Measurements from ENCODE around the gene LRMDA. TPM values are rescaled to one million over a fixed set of nuclear protein-coding genes. Genes with fewer than 3 reads are reported as not detected.

Gene LRMDA
- total and polyA plus RNA-seq, 2 of the 13 experiments (the other 11 are each of a cell fraction or from before 2014, with no cell fraction given), result 13.4 to 22.0 TPM

GRCh38 chr10:75929630-75930161, 498.3 kb downstream of the LRMDA start (continued):
- TF ChIP-seq PLSCR1 (CRISPR knock-in tag; IDR thresholded peaks at IDR 0.05; ENCODE audit: borderline replicate concordance) (no peak), GTF2F1 (IDR thresholded peaks at IDR 0.05; ENCODE audit: low read length) (no peak), SRF (IDR thresholded peaks at IDR 0.05; ENCODE audit: low read depth, low read length) (no peak), FOXP1 (IDR thresholded peaks at IDR 0.05) (no peak), FOXP1 (CRISPR knock-in tag; IDR thresholded peaks at IDR 0.05) (no peak), ATF1 (CRISPR knock-in tag; IDR thresholded peaks at IDR 0.05) (no peak)

- H3K27me3 ChIP-seq (ENCODE audit: control insufficient read depth in 1 of 2, insufficient read depth in 2 of 2, low read length in 2 of 2), result no peaks in the 10 kb centered on the region
- no peaks in the 10 kb centered on the region for H3K36me3 ChIP-seq (replicated peaks in 1 of 2; ENCODE audit: control insufficient read depth in 1 of 2, insufficient read depth in 2 of 2, low read length in 2 of 2)
- CTCF ChIA-PET (ENCODE audit: low intra/inter-chr PET ratio, low total read pairs), result no interaction called here
- H3K27ac ChIP-seq (ENCODE audit: extremely low read length, insufficient read depth, low read length), result no peak overlapping the region
- 0 out of 2 replicates have a peak, but pooled peaks cover 5% of the 10 kb centered on the region for H3K4me1 ChIP-seq (ENCODE audit: insufficient read depth, low read length)
- in situ Hi-C loops (cut with HindIII; ENCODE audit: extremely low pct_ligation_motif_present, low pct_unique_long_range_greater_than_20kb), result no loop called here
- DNase-seq (ENCODE audit: low spot score) (no peak), ATAC-seq (no peak), FAIRE-seq (no peak)
- H3K4me2 ChIP-seq (ENCODE audit: low read depth, low read length), result no peak overlapping the region
- no peaks in the 10 kb centered on the region for H4K20me1 ChIP-seq (ENCODE audit: insufficient read depth, low read length)
- no TSS peak for BruUV-seq (replicated peaks)
- no peak overlapping the region for H3K4me3 ChIP-seq (replicated peaks in 1 of 3; ENCODE audit: insufficient read depth in 1 of 3, low read depth in 2 of 3, low read length in 3 of 3)
- no peaks in the 10 kb centered on the region for H3K9me3 ChIP-seq (ENCODE audit: low read length)
- POLR2A ChIA-PET, result no interaction called here
- H2AFZ ChIP-seq (ENCODE audit: low read length), result no peak overlapping the region
- H3K79me2 ChIP-seq (ENCODE audit: insufficient read depth, low read length), result no peaks in the 10 kb centered on the region
- WGBS (ENCODE audit: low lambda C conversion rate), result 92% methylated on average over 3 of the region's 3 CpGs
- no peak overlapping the region for H3K9ac ChIP-seq (ENCODE audit: insufficient read depth, low read depth, low read length)
- TF ChIP-seq ZBTB3 (CRISPR knock-in tag; IDR thresholded peaks at IDR 0.05; ENCODE audit: borderline replicate concordance, low read depth), result no peak
- TF ChIP-seq ZNF180 (CRISPR knock-in tag; IDR thresholded peaks at IDR 0.05; ENCODE audit: borderline replicate concordance, low read depth), result no peak
- no peak for TF ChIP-seq NONO (IDR thresholded peaks at IDR 0.05)
- no peak for TF ChIP-seq NONO (CRISPR knock-in tag; conservative IDR thresholded peaks at IDR 0.05)
- no peak for TF ChIP-seq BATF2 (CRISPR knock-in tag; IDR thresholded peaks at IDR 0.05)
- TF ChIP-seq ERF (CRISPR knock-in tag; IDR thresholded peaks at IDR 0.05), result no peak
- TF ChIP-seq ZBTB33 (CRISPR knock-in tag; IDR thresholded peaks at IDR 0.05), result no peak
- TF ChIP-seq ZNF441 (CRISPR knock-in tag; IDR thresholded peaks at IDR 0.05; ENCODE audit: borderline replicate concordance), result no peak
- intact Hi-C loops (cut with micrococcal nuclease; ENCODE audit: unreplicated experiment), result no loop called here
Measured at GRCh38 chr10:75932921-75933320, 501.5 kb downstream of the LRMDA start.

All from HepG2 (cell line).